DND-41 (cell line): ENCODE results near the gene CCPG1.

Experiments used
- ATAC-seq: fragments of 200-7000 bp; cut with Tn5 transposase; 3 replicates; pipeline ENCODE4 v1.9.1; 2021; ENCODE audit warnings: low read depth; ENCODE audit not compliant: insufficient read depth
- DNase-seq: peaks from one replicate; pipeline ENCODE4 v3.0.0-alpha.2; 2020
- H2AFZ ChIP-seq: 2 replicates; pipeline ENCODE4 v1.6.0; 2012; ENCODE audit warnings: low read depth, low read length
- H3K27ac ChIP-seq: 2 replicates; pipeline ENCODE4 v1.5.1; 2012; ENCODE audit warnings: low read length, inconsistent platforms
- H3K27me3 ChIP-seq: fragments of 200-600 bp; sonication (generic); 2 replicates; pipeline ENCODE4 v1.6.0; 2012; ENCODE audit warnings: low read length, mild to moderate bottlenecking, inconsistent platforms; ENCODE audit not compliant: insufficient read depth, poor library complexity
- H3K36me3 ChIP-seq: 2 replicates; pipeline ENCODE4 v1.5.1; 2012; ENCODE audit warnings: low read length, inconsistent platforms; ENCODE audit not compliant: insufficient read depth
- H3K4me1 ChIP-seq: 2 replicates; pipeline ENCODE4 v1.5.1; 2012; ENCODE audit warnings: mild to moderate bottlenecking, low read length; ENCODE audit not compliant: insufficient read depth
- H3K4me2 ChIP-seq: 2 replicates; pipeline ENCODE4 v1.6.0; 2012; ENCODE audit warnings: mild to moderate bottlenecking, moderate library complexity, low read length, inconsistent platforms; ENCODE audit not compliant: insufficient read depth
- H3K4me3 ChIP-seq, 2 experiments: fragments of 200-600 bp in 1 of 2; shearing (Covaris generic) in 1 of 2; 2 replicates each; pipeline ENCODE4 v1.5.1; 2012 to 2016; ENCODE audit warnings: inconsistent platforms in 2 of 2, low read length in 2 of 2, mild to moderate bottlenecking in 2 of 2, low read depth in 1 of 2, moderate library complexity in 1 of 2
- H3K79me2 ChIP-seq: 2 replicates; pipeline ENCODE4 v1.6.0; 2012; ENCODE audit warnings: low read length, inconsistent platforms; ENCODE audit not compliant: insufficient read depth
- H3K9ac ChIP-seq: 2 replicates; pipeline ENCODE4 v1.6.0; 2012; ENCODE audit warnings: low read depth, mild to moderate bottlenecking, inconsistent platforms, low read length, moderate library complexity
- H3K9me3 ChIP-seq: 2 replicates; pipeline ENCODE4 v1.5.1; 2012; ENCODE audit warnings: low read length, moderate library complexity, mild to moderate bottlenecking, inconsistent platforms; ENCODE audit not compliant: insufficient read depth, severe bottlenecking
- H4K20me1 ChIP-seq: 2 replicates; pipeline ENCODE4 v1.6.0; 2012; ENCODE audit warnings: low read length; ENCODE audit not compliant: insufficient read depth
- EZH2 ChIP-seq: IDR thresholded peaks from 3 replicates; pipeline ENCODE4 v1.6.1; 2012; ENCODE audit warnings: borderline replicate concordance, low read depth, mild to moderate bottlenecking, moderate library complexity, low read length, inconsistent platforms; ENCODE audit not compliant: severe bottlenecking
- TF ChIP-seq, protein P1 (sequence below): IDR thresholded peaks from 2 replicates; pipeline ENCODE4 v1.5.1; 2012; ENCODE audit warnings: borderline replicate concordance, low read length, moderate library complexity, mild to moderate bottlenecking; ENCODE audit not compliant: poor library complexity, severe bottlenecking; ENCODE audit errors: extremely low read depth

The CCPG1 gene

DNA sequence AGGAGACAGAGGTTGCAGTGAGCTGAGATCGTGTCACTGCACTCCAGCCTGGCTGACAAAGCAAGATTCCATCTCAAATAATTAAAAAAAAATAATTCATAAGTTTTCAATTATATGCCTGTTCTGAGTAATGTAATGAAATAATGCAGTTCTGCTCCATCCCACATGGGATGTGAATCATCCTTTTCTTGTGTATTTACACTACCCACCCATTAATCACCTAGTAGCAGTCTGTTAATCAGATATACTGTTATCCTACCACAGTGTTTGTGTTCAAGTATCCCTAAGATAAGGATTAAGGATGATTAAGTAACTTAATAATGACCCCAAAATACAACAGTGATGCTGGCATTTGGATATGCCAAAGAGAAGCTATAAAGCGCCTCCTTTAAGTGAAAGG, 50.4 kb downstream of the CCPG1 start:
- DNase-seq: no peak
- Histone ChIP-seq H3K27ac (no peak overlapping the region), H3K79me2 (no peaks in the 10 kb centered on the region), H3K9ac (no peak overlapping the region), H3K9me3 (no peaks in the 10 kb centered on the region), H3K4me1 (no peaks in the 10 kb centered on the region), H3K4me3 (no peak overlapping the region), H4K20me1 (no peaks in the 10 kb centered on the region), H3K27me3 (no peaks in the 10 kb centered on the region), H3K36me3 (peaks cover 27% of the 10 kb centered on the region; the same call in 1 of the 2 replicates), H3K4me2 (no peak overlapping the region), H2AFZ (no peak overlapping the region)
- TF ChIP-seq EZH2: no peak
- TF ChIP-seq, protein P1, sequence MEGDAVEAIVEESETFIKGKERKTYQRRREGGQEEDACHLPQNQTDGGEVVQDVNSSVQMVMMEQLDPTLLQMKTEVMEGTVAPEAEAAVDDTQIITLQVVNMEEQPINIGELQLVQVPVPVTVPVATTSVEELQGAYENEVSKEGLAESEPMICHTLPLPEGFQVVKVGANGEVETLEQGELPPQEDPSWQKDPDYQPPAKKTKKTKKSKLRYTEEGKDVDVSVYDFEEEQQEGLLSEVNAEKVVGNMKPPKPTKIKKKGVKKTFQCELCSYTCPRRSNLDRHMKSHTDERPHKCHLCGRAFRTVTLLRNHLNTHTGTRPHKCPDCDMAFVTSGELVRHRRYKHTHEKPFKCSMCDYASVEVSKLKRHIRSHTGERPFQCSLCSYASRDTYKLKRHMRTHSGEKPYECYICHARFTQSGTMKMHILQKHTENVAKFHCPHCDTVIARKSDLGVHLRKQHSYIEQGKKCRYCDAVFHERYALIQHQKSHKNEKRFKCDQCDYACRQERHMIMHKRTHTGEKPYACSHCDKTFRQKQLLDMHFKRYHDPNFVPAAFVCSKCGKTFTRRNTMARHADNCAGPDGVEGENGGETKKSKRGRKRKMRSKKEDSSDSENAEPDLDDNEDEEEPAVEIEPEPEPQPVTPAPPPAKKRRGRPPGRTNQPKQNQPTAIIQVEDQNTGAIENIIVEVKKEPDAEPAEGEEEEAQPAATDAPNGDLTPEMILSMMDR: no peak
- ATAC-seq: no peak

DNA sequence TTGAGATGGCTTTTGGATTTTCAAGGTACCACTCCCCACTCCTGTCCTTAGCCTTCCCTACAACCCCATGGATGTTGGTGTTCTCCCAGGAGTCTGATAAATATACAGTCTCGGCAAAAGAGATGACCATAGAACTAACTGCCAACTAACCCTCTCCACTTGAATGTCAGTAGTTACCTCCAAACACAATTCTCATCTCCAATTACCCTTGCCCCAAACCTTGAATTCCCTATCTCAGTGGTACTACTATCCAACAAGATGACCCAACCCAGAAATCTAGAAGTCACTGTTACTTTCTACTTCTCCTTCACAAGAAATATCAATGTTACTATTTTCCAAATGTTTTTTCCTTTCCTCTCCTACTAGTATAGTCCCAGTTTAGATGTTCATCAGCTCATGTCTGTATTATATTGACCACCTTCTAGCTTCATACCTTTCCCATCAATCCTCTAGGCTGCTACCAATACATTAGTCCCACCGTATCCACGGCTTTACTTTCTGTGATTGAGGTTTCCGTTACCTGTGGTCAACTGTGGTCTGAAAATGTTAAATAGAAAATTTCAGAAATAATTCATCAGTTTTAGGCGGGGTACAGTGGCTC, 51.1 kb downstream of the CCPG1 start:
- peaks cover 26% of the 10 kb centered on the region; the same call in 1 of the 2 replicates for H3K36me3 ChIP-seq
- no peak overlapping the region for H3K9ac ChIP-seq
- TF ChIP-seq EZH2: no peak
- TF ChIP-seq, protein P1: no peak
- ATAC-seq (no peak), DNase-seq (no peak)
- no peaks in the 10 kb centered on the region for H3K4me1 ChIP-seq
- H3K27me3 ChIP-seq: no peaks in the 10 kb centered on the region
- no peaks in the 10 kb centered on the region for H3K79me2 ChIP-seq
- H4K20me1 ChIP-seq: no peaks in the 10 kb centered on the region
- no peak overlapping the region for H3K27ac ChIP-seq
- no peak overlapping the region for H3K4me3 ChIP-seq
- no peak overlapping the region for H3K4me2 ChIP-seq
- no peak overlapping the region for H2AFZ ChIP-seq
- H3K9me3 ChIP-seq: no peaks in the 10 kb centered on the region

DNA sequence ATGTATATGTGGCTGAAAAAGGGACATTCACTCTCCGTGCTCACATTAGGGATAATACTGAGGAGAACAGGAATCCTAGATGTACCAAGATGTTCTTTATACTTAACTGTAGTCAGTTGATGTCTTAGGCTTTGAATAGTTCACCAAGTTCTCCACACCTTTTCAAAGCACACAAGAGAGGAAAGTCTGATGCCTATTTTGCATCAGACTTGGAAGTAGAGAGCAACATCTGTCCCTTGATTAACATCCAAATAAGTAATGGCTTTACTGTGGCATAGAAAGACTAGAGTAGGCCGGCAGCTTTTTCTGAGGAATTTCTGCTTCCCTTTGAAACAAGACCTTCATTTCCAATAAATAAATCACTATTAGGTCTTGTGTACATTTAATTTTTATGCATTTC, 55.1 kb downstream of the CCPG1 start:
- Histone ChIP-seq H4K20me1 (no peaks in the 10 kb centered on the region), H3K4me3 (no peak overlapping the region), H3K27ac (no peak overlapping the region), H3K4me2 (no peak overlapping the region), H3K79me2 (no peaks in the 10 kb centered on the region), H3K36me3 (peaks cover 34% of the 10 kb centered on the region; the same call in 1 of the 2 replicates), H2AFZ (no peak overlapping the region), H3K27me3 (no peaks in the 10 kb centered on the region), H3K9me3 (no peaks in the 10 kb centered on the region), H3K9ac (no peak overlapping the region), H3K4me1 (no peaks in the 10 kb centered on the region)
- ATAC-seq (no peak), DNase-seq (no peak)
- no peak for TF ChIP-seq EZH2
- TF ChIP-seq, protein P1: no peak

DNA sequence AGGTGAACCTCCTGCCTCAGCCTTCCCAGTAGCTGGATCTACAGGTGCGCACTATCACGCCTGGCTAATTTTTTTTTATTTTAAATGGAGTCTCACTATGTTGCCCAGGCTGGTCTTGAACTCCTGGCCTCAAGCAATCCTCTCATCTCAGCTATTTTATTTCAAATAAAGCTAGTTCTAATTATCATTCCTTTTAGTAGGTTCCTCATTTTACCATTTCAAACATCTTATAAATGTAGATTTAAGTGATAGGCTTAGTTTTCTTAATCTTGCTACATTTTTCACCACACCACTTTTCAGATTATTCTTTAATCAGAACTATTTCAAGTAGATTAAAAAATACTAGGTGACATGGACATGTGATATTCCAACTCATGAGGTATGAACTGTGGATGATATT, 58.9 kb downstream of the CCPG1 start:
- DNase-seq (no peak), ATAC-seq (no peak)
- Histone ChIP-seq H3K4me2 (no peak overlapping the region), H3K27ac (no peak overlapping the region), H2AFZ (no peak overlapping the region), H3K9ac (no peak overlapping the region), H4K20me1 (no peaks in the 10 kb centered on the region), H3K9me3 (no peaks in the 10 kb centered on the region), H3K27me3 (no peaks in the 10 kb centered on the region), H3K4me1 (no peaks in the 10 kb centered on the region), H3K4me3 (no peak overlapping the region), H3K79me2 (no peaks in the 10 kb centered on the region), H3K36me3 (peaks cover 19% of the 10 kb centered on the region)
- TF ChIP-seq EZH2: no peak
- TF ChIP-seq, protein P1: no peak
